ENCODE measurements around the gene ENC1. TPM values are rescaled to one million over a fixed set of nuclear protein-coding genes. Genes with fewer than 3 reads are reported as not detected.

The ENC1 gene
- total and polyA plus RNA-seq, 2 of the 4 experiments (the other 2 are of a cell fraction), result 25.6 to 70.8 TPM

GRCh38 chr5:74631081-74631953 is 9.2 kb downstream of the ENC1 start:
- Histone ChIP-seq H2BK20ac (ENCODE audit: low read depth, low read length) (peak overlapping the region; percentile 61), H3K4me3 (ENCODE audit: insufficient read depth, low read depth, low read length) (no peak overlapping the region), H3K79me1 (ENCODE audit: low read depth in 1 of 2, low read length in 2 of 2) (peaks cover 38 to 77% of the 10 kb centered on the region in 2 experiments), H4K20me1 (ENCODE audit: insufficient read depth, low read length) (peaks cover 33% of the 10 kb centered on the region), H3K9ac (ENCODE audit: low read depth, low read length) (no peak overlapping the region), H3K4me1 (ENCODE audit: control insufficient read depth, insufficient read depth, low read length) (peaks cover 28% of the 10 kb centered on the region), H3K36me3 (ENCODE audit: control insufficient read depth, insufficient read depth, low read length) (peaks cover 18% of the 10 kb centered on the region), H3K14ac (replicated peaks; ENCODE audit: low read depth, low read length) (peak overlapping the region; percentile 59), H4K5ac (ENCODE audit: low read depth, low read length) (peak overlapping the region; percentile 61), H4K91ac (ENCODE audit: insufficient read depth, low read depth, low read length) (peak overlapping the region; percentile 79), H2BK5ac (ENCODE audit: low read depth, low read length, poor library complexity, severe bottlenecking) (peak overlapping the region; percentile 89), H2BK15ac (ENCODE audit: low read depth, low read length) (peak overlapping the region; percentile 72), H2AFZ (replicated peaks; ENCODE audit: low read length, poor library complexity) (peak overlapping the region; percentile 8), H2AK9ac (replicated peaks; ENCODE audit: low read depth, low read length, poor library complexity) (no peak overlapping the region), H3K27ac (ENCODE audit: insufficient read depth, low read length) (peak overlapping the region; percentile 69), H2BK120ac (ENCODE audit: low read depth, low read length) (peak overlapping the region; percentile 85), H3K4me2 (ENCODE audit: low read depth, low read length) (peak overlapping the region; percentile 43), H3K23ac (ENCODE audit: low read depth, low read length) (peak overlapping the region; percentile 67), H3K27me3 (ENCODE audit: control insufficient read depth, insufficient read depth, low read length) (no peaks in the 10 kb centered on the region), H3K9me3 (ENCODE audit: control insufficient read depth, insufficient read depth, low read length) (no peaks in the 10 kb centered on the region), H2AK5ac (ENCODE audit: low read depth, low read length) (peak overlapping the region; percentile 89), H3K18ac (ENCODE audit: low read depth, low read length) (peak overlapping the region; percentile 84), H4K8ac (ENCODE audit: low read depth in 2 of 2, low read length in 2 of 2) (peak overlapping the region; percentile 31 to 58; a peak in 3 of 4 replicates), H3K4ac (ENCODE audit: low read depth, low read length) (peak overlapping the region; percentile 81), H3K56ac (ENCODE audit: extremely low read depth, insufficient read depth, low read length) (peak overlapping the region; percentile 73), H3K9me1 (ENCODE audit: insufficient read depth, low read length) (peaks cover 31% of the 10 kb centered on the region)
- ATAC-seq (ENCODE audit: low read depth) (peak; percentile 25), DNase-seq (peak; percentile 82)
- WGBS, 2 experiments (ENCODE audit: extremely low coverage in 2 of 2, insufficient read length in 1 of 2), result 26% methylated on average over 3 of the region's 11 CpGs; no CpG with 5 or more reads in 1 of the 2 experiments
- ChIA-PET POLR2A (ENCODE audit: unreplicated experiment) (no interaction called here), CTCF (no interaction called here)
- TF ChIP-seq MAFK (IDR thresholded peaks at IDR 0.05; ENCODE audit: low read depth, low read length) (no peak), RAD21 (IDR thresholded peaks at IDR 0.05; ENCODE audit: low read length) (no peak), FOS (IDR thresholded peaks at IDR 0.05; ENCODE audit: low read depth, low read length) (no peak), CHD1 (IDR thresholded peaks at IDR 0.05; ENCODE audit: low read depth, low read length) (no peak; the same call in 1 of the 2 replicates)
- BruUV-seq (replicated peaks), result no TSS peak
- intact Hi-C loops (cut with micrococcal nuclease), result loop anchor here (10.0 kb wide), 1 partner anchor 137 kb away; no protein-coding TSS in a partner anchor
- in situ Hi-C loops (cut with MboI; ENCODE audit: low sequenced_read_pairs), result no loop called here
- dilution Hi-C loops (cut with HindIII; ENCODE audit: low sequenced_read_pairs, unreplicated experiment), result no loop called here

All from IMR-90 (cell line).